SIG-M5 (cell line): ENCODE results near the gene SOWAHD.
"Not testable (repeated sequence)": the region's sequence is repeated elsewhere in the genome, so short reads cannot be mapped to it uniquely, and the experiment has no call there.

Experiments
- DNase-seq: peaks from one replicate; lab custom pipeline; 2025; lab: John Stamatoyannopoulos, UW

SOWAHD gene

DNA sequence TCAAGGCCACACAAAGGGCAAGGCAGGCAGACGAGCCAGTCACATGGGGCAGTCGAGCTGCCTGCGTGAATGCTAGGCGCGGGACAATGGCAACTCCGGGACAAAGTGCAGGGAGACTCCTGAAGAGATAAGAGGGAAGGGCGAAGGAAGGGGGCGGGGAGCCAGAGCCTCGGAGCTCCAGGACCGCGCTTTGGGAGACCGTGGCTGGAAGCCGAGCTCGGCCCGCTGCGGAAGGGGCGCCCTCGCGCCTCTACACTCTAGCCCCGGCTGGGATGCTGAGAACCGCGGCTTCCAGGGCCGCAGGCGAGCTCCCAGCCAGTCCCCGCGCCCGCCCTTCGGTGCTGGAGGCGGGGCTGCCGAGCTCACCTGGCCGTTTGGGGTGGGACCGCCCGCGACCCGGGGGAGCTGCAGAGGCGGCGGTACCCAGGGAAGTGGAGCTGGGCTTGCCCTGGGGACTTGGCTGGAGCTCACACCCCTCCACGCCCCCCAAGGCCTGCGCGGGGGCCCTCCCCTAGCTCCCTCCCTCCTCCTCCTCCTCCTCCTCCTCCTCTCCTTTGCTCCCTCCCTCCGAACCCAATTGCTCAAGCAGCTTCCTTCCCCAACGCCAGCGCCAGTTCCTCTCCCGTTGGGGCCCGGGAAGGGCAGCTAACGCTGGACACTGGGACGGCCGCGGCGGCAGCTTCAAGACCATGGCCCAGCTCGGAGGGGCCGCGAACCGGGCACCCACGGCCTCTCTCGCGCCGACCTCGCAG, at the start of gene SOWAHD:
SOWAHD (plus strand) TSS at position 610 of the 752 bp plus-strand sequence; CDS start at position 690, 80 bp downstream.
- DNase-seq = no peak

- DNase-seq = no peak
Measured at GRCh38 chrX:119708936-119709335, 49.5 kb upstream of the SOWAHD start.

- no peak for DNase-seq
Measured at GRCh38 chrX:119709630-119710029, 48.8 kb upstream of the SOWAHD start.

GRCh38 chrX:119721487-119721886, 36.9 kb upstream of the SOWAHD start:
- DNase-seq = no peak

GRCh38 chrX:119721926-119722325, 36.5 kb upstream of the SOWAHD start:
- no peak for DNase-seq

GRCh38 chrX:119726900-119727555, 31.4 kb upstream of the SOWAHD start:
- no peak for DNase-seq

- DNase-seq = no peak
Measured at GRCh38 chrX:119728487-119728886, 29.9 kb upstream of the SOWAHD start.

DNA sequence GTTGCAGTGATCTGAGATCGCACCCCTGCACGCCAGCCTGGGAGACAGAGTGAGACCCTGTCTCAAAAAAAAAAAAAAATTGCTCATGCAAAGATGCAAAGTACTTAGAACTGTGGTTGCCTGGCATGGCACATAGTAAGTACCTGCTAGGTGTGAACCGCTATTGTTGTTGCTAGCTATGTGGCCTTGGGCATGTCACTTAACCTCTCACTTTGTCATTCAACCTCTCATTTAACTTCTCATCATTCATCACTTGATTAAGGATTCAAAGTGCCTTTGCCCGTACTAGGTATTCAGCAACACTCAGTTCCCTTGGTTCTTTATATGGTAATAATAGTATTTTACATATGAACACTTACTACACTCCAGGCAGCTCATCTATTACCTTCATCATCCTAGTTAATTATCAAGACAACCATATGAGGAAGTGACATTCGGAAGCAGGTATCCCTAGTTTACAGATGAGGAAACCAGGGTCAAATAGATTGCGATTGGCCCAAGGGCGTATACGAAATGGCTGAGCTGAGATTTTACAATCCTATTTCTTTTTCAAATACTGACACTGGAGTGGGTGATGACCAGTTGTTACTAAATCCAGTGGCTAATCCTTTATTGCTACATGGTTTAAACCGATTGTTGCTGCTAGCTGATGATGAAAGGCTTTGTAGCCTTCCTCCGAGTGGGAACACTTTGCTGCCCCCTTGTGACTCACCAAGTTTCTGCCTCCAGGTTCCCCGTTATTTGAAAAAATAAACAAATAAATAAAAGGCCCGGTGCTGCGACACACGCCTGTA, 28.8 kb upstream of the SOWAHD start:
- DNase-seq = no peak

DNA sequence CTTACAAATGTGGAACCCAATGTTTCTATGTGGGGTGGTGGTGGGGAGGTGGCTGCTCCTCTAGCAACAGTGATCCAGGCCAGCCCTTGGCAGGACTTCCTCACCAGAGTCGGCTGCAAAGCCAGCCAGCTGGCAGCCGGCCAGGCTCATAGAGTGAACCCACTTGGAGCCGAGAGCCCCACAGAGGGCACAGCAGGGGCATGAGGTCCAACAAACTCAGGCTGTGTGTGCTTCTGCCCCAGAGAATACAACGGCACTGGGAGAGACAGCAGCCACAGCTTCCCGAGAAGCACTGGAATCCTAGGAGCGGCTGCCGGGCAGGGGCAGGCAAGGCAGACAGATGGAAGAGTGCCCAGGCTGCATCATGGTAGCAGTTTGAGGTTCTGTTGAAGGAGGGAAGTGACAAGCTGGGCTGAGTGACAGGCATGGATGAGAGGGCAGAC, 23.5 kb upstream of the SOWAHD start:
- no peak for DNase-seq

- no peak for DNase-seq
Measured at GRCh38 chrX:119735467-119735866, 22.9 kb upstream of the SOWAHD start.

DNA sequence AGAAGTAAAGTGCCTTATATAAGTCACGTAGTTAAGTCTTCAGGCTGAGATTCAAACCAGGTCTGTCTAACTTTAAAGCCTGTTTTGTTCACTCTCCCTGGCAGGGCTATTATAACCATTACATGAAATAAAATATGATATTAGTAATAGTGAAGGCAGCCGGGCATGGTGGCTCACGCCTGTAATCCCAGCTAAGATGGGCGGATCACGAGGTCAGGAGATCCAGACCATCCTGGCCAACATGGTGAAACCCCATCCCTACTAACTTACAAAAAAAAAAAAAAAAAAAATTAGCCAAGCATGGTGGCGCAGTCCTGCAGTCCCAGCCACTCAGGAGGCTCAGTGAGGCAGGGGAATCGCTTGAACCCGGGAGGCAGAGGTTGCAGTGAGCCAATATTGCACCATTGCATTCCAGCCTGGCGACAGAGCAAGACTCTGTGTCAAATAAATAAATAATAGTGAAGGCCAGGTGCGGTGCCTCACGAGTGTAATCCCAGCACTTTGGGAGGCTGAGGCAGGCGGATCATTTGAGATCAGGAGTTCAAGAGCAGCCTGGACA, 22.1 kb upstream of the SOWAHD start:
- no peak for DNase-seq

DNA sequence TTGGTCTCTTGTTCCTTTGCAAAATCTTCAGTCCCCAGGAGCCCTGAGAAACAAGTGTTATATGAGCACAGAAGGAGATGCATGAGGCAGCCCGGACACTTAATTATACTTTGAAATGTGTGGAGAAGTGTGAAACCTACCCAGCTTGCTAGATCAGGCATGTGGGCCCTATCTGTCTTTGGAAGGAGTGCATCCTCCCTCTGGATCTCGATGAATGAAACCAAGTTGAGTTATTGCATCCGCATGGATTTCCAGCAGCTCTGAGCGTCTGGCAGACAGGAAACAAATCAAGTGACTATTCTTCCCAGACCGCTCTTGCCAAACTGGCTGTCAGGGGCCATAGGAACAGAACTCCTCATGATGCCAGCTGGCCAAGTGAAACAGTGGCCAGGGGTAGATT, 19.6 kb upstream of the SOWAHD start:
- no peak for DNase-seq

DNA sequence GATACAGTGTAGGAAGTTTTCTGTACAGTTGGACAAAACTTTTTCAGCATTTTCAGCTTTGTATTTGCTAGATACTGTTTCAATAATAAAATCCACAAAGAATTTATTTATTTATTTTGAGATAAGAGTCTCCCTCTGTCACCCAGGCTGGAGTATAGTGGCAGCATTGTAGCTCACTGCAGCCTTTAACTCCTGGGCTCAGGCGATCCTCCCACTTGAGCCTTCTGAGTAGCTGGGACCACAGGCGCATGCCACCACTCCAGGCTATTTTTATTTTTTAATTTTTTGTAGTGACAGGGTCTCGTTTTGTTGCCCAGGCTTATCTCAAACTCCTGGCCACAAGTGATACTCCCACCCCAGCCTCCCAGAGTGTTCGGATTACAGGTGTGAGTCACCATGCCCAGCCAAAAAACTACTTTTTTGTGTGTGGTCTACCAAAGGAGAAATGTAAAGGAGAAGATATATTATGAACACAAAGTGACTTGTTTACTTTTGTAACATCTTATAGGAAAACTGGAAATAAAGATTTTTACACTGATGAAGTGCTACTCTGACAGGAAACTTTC, 13.0 kb upstream of the SOWAHD start:
- DNase-seq = no peak

DNA sequence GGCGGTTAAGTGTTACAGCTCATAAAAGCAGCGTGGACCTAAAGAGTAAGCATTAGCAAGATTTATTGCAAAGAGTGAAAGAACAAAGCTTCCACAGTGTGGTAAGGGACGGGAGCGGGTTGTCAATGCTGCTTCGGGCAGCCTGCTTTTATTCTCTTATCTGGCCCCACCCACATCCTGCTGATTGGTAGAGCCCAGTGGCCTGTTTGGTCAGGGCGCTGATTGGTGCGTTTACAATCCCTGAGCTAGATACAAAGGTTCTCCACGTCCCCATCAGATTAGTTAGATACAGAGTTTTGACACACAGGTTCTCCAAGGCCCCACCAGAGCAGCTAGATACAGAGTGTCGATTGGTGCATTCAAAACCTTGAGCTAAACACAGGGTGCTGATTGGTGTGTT, 8.3 kb upstream of the SOWAHD start:
- DNase-seq = not testable (repeated sequence)

GRCh38 chrX:119750751-119751150, 7.6 kb upstream of the SOWAHD start:
- not testable (repeated sequence) for DNase-seq

DNA sequence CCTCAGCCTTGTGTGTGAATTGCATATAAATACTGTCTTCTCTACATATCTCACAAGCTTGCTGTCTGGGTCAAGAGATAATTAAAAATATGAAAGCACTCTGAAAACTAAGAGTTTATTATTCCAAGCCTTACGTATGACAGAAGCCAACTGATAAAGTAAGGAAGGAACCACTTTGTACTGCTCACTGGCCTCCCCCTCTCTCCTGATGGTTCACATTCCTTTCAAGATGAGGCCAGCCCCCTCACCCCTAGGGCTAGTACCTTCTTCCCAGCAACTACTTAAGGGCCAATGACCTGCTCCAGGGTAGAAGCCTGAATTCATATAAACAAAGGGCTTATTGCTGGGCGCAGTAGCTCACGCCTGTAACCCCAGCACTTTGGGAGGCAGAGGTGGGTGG, 5.4 kb upstream of the SOWAHD start:
- DNase-seq = no peak

GRCh38 chrX:119753639-119754257, 4.6 kb upstream of the SOWAHD start:
- peak; percentile 5 for DNase-seq

- DNase-seq = peak; percentile 1
Measured at GRCh38 chrX:119755981-119756533, 2.3 kb upstream of the SOWAHD start.

DNA sequence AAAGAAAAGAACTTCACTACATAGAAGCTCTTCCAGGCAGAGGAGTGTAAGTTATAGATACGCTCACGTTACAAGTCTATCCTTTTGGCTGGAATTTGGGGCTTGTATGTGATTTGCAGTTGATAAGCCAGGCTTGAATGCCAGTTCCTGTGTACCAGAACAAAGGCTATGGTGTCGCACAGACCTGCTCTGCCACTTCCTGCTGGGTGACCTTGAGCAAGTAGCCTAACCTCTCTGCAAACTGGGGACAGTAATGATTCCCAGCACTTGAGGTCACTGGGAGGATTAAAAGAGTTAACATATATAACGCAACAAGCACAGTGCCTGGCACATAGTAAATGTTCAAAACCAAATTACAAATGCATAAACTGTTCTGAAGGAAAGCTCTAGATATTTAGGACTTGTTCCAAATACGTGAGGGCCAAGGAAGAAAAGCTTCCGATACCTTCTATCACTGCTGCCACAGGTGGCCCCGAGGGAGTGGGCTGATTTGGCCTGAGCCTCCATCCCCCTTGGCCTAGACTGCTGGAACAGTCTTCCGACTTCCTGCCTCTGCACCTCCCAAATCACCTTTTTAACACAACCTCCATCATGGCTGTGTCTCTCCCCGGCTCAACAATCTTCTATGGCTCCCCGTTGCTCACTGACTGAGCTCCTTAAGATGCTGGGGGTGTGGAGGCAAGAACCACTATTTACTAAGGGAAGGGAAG, 1.3 kb upstream of the SOWAHD start:
- no peak for DNase-seq

DNA sequence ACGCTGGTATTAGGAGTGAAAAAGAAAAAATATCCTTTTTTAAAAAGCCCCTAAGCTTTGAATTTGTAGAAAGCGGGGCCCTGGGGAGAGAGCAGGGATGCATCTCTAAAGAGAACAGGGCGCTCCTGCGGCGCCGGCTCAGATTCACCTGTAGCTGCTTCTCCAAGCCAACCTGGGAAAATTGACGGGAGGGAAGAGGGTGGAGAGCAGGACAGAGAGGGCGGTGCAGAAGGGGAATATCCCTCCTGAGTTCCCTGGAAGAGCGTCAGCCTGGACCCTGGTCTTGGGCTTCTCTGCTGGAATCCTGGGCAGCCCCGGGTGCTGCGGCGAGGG, 776 bp upstream of the SOWAHD start:
- no peak for DNase-seq

DNA sequence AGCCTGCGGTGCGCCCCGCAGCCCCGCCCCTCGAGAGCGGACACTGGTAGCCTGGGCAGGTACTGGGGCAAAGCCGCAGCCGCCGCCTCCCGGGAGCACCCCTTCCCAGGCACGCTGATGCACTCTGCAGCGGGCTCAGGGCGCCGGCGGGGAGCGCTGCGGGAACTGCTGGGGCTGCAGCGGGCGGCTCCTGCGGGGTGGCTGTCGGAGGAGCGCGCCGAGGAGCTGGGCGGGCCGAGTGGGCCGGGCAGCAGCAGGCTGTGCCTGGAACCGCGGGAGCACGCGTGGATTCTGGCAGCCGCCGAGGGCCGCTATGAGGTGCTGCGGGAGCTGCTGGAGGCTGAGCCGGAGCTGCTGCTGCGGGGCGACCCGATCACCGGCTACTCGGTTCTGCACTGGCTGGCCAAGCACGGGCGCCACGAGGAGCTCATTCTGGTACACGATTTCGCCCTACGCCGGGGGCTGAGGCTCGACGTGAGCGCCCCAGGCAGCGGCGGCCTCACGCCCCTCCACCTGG, 401 bp downstream of the SOWAHD start:
- DNase-seq = no peak
